ENCODE results near the gene ST6GAL1. TPM values are rescaled to one million over a fixed set of nuclear protein-coding genes. Genes with fewer than 3 reads are reported as not detected.

ST6GAL1 gene
- total and polyA plus RNA-seq, 2 of the 8 experiments (the other 6 are each of a cell fraction or from before 2014, with no cell fraction given) = 62.8 to 80.9 TPM

- TF ChIP-seq RNF2 (IDR thresholded peaks at IDR 0.05; ENCODE audit: borderline replicate concordance, low read depth, low read length, missing control alignments, poor library complexity, severe bottlenecking) = no peak
- TF ChIP-seq CHD1 (IDR thresholded peaks at IDR 0.05; ENCODE audit: low read depth, low read length) = no peak
- TF ChIP-seq SP2 (IDR thresholded peaks at IDR 0.05; ENCODE audit: low read length) = no peak
Measured at GRCh38 chr3:186945255-186945823, 15.0 kb downstream of the ST6GAL1 start (continued).

Data from H1 (cell line).